DND-41 (cell line): ENCODE results near the gene KSR2.
"Not testable (repeated sequence)": the region's sequence is repeated elsewhere in the genome, so short reads cannot be mapped to it uniquely, and the experiment has no call there.

Source experiments
- ATAC-seq: fragments of 200-7000 bp; cut with Tn5 transposase; 3 replicates; pipeline ENCODE4 v1.9.1; 2021; ENCODE audit warnings: low read depth; ENCODE audit not compliant: insufficient read depth
- DNase-seq: peaks from one replicate; pipeline ENCODE4 v3.0.0-alpha.2; 2020
- H2AFZ ChIP-seq: 2 replicates; pipeline ENCODE4 v1.6.0; 2012; ENCODE audit warnings: low read depth, low read length
- H3K27ac ChIP-seq: 2 replicates; pipeline ENCODE4 v1.5.1; 2012; ENCODE audit warnings: low read length, inconsistent platforms
- H3K27me3 ChIP-seq: fragments of 200-600 bp; sonication (generic); 2 replicates; pipeline ENCODE4 v1.6.0; 2012; ENCODE audit warnings: low read length, mild to moderate bottlenecking, inconsistent platforms; ENCODE audit not compliant: insufficient read depth, poor library complexity
- H3K36me3 ChIP-seq: 2 replicates; pipeline ENCODE4 v1.5.1; 2012; ENCODE audit warnings: low read length, inconsistent platforms; ENCODE audit not compliant: insufficient read depth
- H3K4me1 ChIP-seq: 2 replicates; pipeline ENCODE4 v1.5.1; 2012; ENCODE audit warnings: mild to moderate bottlenecking, low read length; ENCODE audit not compliant: insufficient read depth
- H3K4me2 ChIP-seq: 2 replicates; pipeline ENCODE4 v1.6.0; 2012; ENCODE audit warnings: mild to moderate bottlenecking, moderate library complexity, low read length, inconsistent platforms; ENCODE audit not compliant: insufficient read depth
- H3K4me3 ChIP-seq, 2 experiments: fragments of 200-600 bp in 1 of 2; shearing (Covaris generic) in 1 of 2; 2 replicates each; pipeline ENCODE4 v1.5.1; 2012 to 2016; ENCODE audit warnings: inconsistent platforms in 2 of 2, low read length in 2 of 2, mild to moderate bottlenecking in 2 of 2, low read depth in 1 of 2, moderate library complexity in 1 of 2
- H3K79me2 ChIP-seq: 2 replicates; pipeline ENCODE4 v1.6.0; 2012; ENCODE audit warnings: low read length, inconsistent platforms; ENCODE audit not compliant: insufficient read depth
- H3K9ac ChIP-seq: 2 replicates; pipeline ENCODE4 v1.6.0; 2012; ENCODE audit warnings: low read depth, mild to moderate bottlenecking, inconsistent platforms, low read length, moderate library complexity
- H3K9me3 ChIP-seq: 2 replicates; pipeline ENCODE4 v1.5.1; 2012; ENCODE audit warnings: low read length, moderate library complexity, mild to moderate bottlenecking, inconsistent platforms; ENCODE audit not compliant: insufficient read depth, severe bottlenecking
- H4K20me1 ChIP-seq: 2 replicates; pipeline ENCODE4 v1.6.0; 2012; ENCODE audit warnings: low read length; ENCODE audit not compliant: insufficient read depth
- CTCF ChIP-seq: IDR thresholded peaks from 2 replicates; pipeline ENCODE4 v1.5.1; 2012; ENCODE audit warnings: borderline replicate concordance, low read length, moderate library complexity, mild to moderate bottlenecking; ENCODE audit not compliant: poor library complexity, severe bottlenecking; ENCODE audit errors: extremely low read depth
- EZH2 ChIP-seq: IDR thresholded peaks from 3 replicates; pipeline ENCODE4 v1.6.1; 2012; ENCODE audit warnings: borderline replicate concordance, low read depth, mild to moderate bottlenecking, moderate library complexity, low read length, inconsistent platforms; ENCODE audit not compliant: severe bottlenecking

The KSR2 gene

GRCh38 chr12:117629454-117629853 is 339.3 kb downstream of the KSR2 start:
- H3K9ac ChIP-seq = no peak overlapping the region
- no peaks in the 10 kb centered on the region for H3K27me3 ChIP-seq
- H2AFZ ChIP-seq = no peak overlapping the region
- TF ChIP-seq CTCF (no peak), EZH2 (no peak)
- no peaks in the 10 kb centered on the region for H4K20me1 ChIP-seq
- ATAC-seq (no peak), DNase-seq (no peak)
- peaks cover under 1% of the 10 kb centered on the region for H3K4me1 ChIP-seq
- H3K27ac ChIP-seq = no peak overlapping the region
- H3K9me3 ChIP-seq = no peaks in the 10 kb centered on the region
- H3K79me2 ChIP-seq = no peaks in the 10 kb centered on the region
- H3K4me2 ChIP-seq = no peak overlapping the region
- no peak overlapping the region for H3K4me3 ChIP-seq
- H3K36me3 ChIP-seq = no peaks in the 10 kb centered on the region

- H3K9ac ChIP-seq, H3K27me3 ChIP-seq, ATAC-seq, H3K4me3 ChIP-seq, DNase-seq, H3K27ac ChIP-seq, H3K9me3 ChIP-seq, H3K36me3 ChIP-seq, H2AFZ ChIP-seq, H3K4me2 ChIP-seq, H3K4me1 ChIP-seq, H4K20me1 ChIP-seq, H3K79me2 ChIP-seq: not testable (repeated sequence)
Observed at GRCh38 chr12:117628711-117629110, 340.1 kb downstream of the KSR2 start.

- Histone ChIP-seq H3K36me3 (no peaks in the 10 kb centered on the region), H2AFZ (no peak overlapping the region), H3K9me3 (no peaks in the 10 kb centered on the region), H3K4me1 (no peaks in the 10 kb centered on the region), H3K4me2 (no peak overlapping the region), H3K27me3 (no peaks in the 10 kb centered on the region), H4K20me1 (no peaks in the 10 kb centered on the region), H3K4me3 (no peak overlapping the region), H3K27ac (no peak overlapping the region), H3K79me2 (no peaks in the 10 kb centered on the region), H3K9ac (no peak overlapping the region)
- TF ChIP-seq CTCF (no peak), EZH2 (no peak)
- DNase-seq (no peak), ATAC-seq (no peak)
Observed at GRCh38 chr12:117622741-117623140, 346.0 kb downstream of the KSR2 start.

GRCh38 chr12:117622087-117622486 is 346.7 kb downstream of the KSR2 start:
- Histone ChIP-seq H3K27me3 (no peaks in the 10 kb centered on the region), H3K9ac (no peak overlapping the region), H3K27ac (no peak overlapping the region), H3K79me2 (no peaks in the 10 kb centered on the region), H3K9me3 (no peaks in the 10 kb centered on the region), H3K4me3 (no peak overlapping the region), H3K4me1 (no peaks in the 10 kb centered on the region), H3K4me2 (no peak overlapping the region), H3K36me3 (no peaks in the 10 kb centered on the region), H4K20me1 (no peaks in the 10 kb centered on the region), H2AFZ (no peak overlapping the region)
- ATAC-seq (no peak), DNase-seq (no peak)
- TF ChIP-seq CTCF (no peak), EZH2 (no peak)
